HepG2 (cell line): ENCODE data around the gene TMEM63C. TPM values are rescaled to one million over a fixed set of nuclear protein-coding genes. Genes with fewer than 3 reads are reported as not detected.

Experiments
- FUBP1 ChIP-seq: sonication (generic); formaldehyde crosslinking; IDR thresholded peaks from 2 replicates; pipeline ENCODE4 v1.5.1; 2020; ENCODE audit warnings: missing genetic modification reagents, mild to moderate bottlenecking, borderline replicate concordance
- MIER3 ChIP-seq: IDR thresholded peaks from 2 replicates; pipeline ENCODE4 v1.6.1; 2016; ENCODE audit warnings: missing compliant biosample characterization, borderline replicate concordance
- NKX3-1 ChIP-seq: sonication (generic); formaldehyde crosslinking; IDR thresholded peaks from 2 replicates; pipeline ENCODE4 v1.5.0; 2020; ENCODE audit warnings: missing genetic modification reagents
- POLR2AphosphoS5 ChIP-seq: IDR thresholded peaks from 2 replicates; pipeline ENCODE4 v1.6.1; 2012; ENCODE audit warnings: low read depth, low read length
- RELA ChIP-seq: sonication (generic); formaldehyde crosslinking; IDR thresholded peaks from 2 replicates; pipeline ENCODE4 v1.4.0; 2020; ENCODE audit warnings: missing genetic modification reagents
- STAT6 ChIP-seq: sonication (generic); formaldehyde crosslinking; IDR thresholded peaks from 2 replicates; pipeline ENCODE4 v1.4.0; 2020; ENCODE audit warnings: missing genetic modification reagents, mild to moderate bottlenecking, borderline replicate concordance
- ZNF205 ChIP-seq: IDR thresholded peaks from 2 replicates; pipeline ENCODE4 v1.6.1; 2018; ENCODE audit warnings: missing biosample characterization, missing genetic modification reagents
- ZNF280B ChIP-seq: sonication (generic); formaldehyde crosslinking; IDR thresholded peaks from 2 replicates; pipeline ENCODE4 v1.5.0; 2020; ENCODE audit warnings: missing genetic modification reagents, mild to moderate bottlenecking, borderline replicate concordance
- ZNF513 ChIP-seq: sonication (generic); formaldehyde crosslinking; conservative IDR thresholded peaks from 2 replicates; pipeline ENCODE4 v1.5.0; 2020; ENCODE audit warnings: missing genetic modification reagents
- ZNF556 ChIP-seq: sonication (generic); formaldehyde crosslinking; IDR thresholded peaks from 2 replicates; pipeline ENCODE4 v1.4.0; 2020; ENCODE audit warnings: mild to moderate bottlenecking, missing genetic modification reagents, borderline replicate concordance
- ZNF558 ChIP-seq: sonication (generic); formaldehyde crosslinking; IDR thresholded peaks from 2 replicates; pipeline ENCODE4 v1.9.0; 2022; ENCODE audit warnings: mild to moderate bottlenecking, missing genetic modification reagents, borderline replicate concordance
- ZNF646 ChIP-seq: sonication (generic); formaldehyde crosslinking; IDR thresholded peaks from 2 replicates; pipeline ENCODE4 v1.9.0; 2021; ENCODE audit warnings: mild to moderate bottlenecking, missing genetic modification reagents
- polyA plus RNA-seq, 8 experiments: library from polyadenylated mRNA; depleted of rRNA in 3 of 8; stranded (reverse) in 7 of 8; unstranded in 1 of 8; fragments of >200 nt; fragmentation: Illumina TruSeq in 4 of 8; extraction: Trizol in 4 of 8; gene quantifications; 2 replicates each; pipeline versions ENCODE4 v1.2.1 to v1.2.3, GENCODE V29; 2011 to 2016; ENCODE audit warnings: low read depth in 4 of 8, missing spikeins in 1 of 8, mixed read lengths in 1 of 8; ENCODE audit not compliant: insufficient read depth in 1 of 8
- total RNA-seq, 5 experiments: library from RNA; depleted of rRNA; stranded (reverse); fragments of >200 nt; fragmentation: Illumina TruSeq; extraction: Trizol; gene quantifications; 2 replicates each; pipeline ENCODE4 v1.2.3, GENCODE V29; 2016; ENCODE audit warnings: low read depth in 1 of 5

Gene TMEM63C
- total and polyA plus RNA-seq, 2 of the 13 experiments (the other 11 are each of a cell fraction or from before 2014, with no cell fraction given), result 0.17 to 0.27 TPM

GRCh38 chr14:77208291-77208978 is 26.8 kb downstream of the TMEM63C start (continued):
- TF ChIP-seq ZNF646 (CRISPR knock-in tag) (no peak), ZNF558 (CRISPR knock-in tag) (peak; percentile 86; the same call in 1 of the 2 replicates), RELA (CRISPR knock-in tag) (no peak), ZNF205 (CRISPR knock-in tag) (peak; percentile 84; the same call in 1 of the 2 replicates), FUBP1 (no peak), ZNF513 (CRISPR knock-in tag) (no peak), ZNF280B (CRISPR knock-in tag) (peak; percentile 75), NKX3-1 (CRISPR knock-in tag) (peak; percentile 97), ZNF556 (CRISPR knock-in tag) (no peak), STAT6 (no peak), POLR2AphosphoS5 (no peak), MIER3 (CRISPR knock-in tag) (peak; percentile 64; the same call in 1 of the 2 replicates)
